Adrenal gland (tissue), 5 donors: ENCODE measurements around the gene REEP3.

Source experiments
- CTCF ChIP-seq, 6 experiments: fragments of 450-650 bp in 4 of 6; fragments of 200-600 bp in 2 of 6; sonication (generic) in 1 of 6; IDR thresholded peaks; 1 replicate in 5 of 6; 2 replicates in 1 of 6; pipeline versions ENCODE4 v1.5.1 to v1.8.0; 2016 to 2021; ENCODE audit warnings: antibody characterized with exemption in 6 of 6, mild to moderate bottlenecking in 2 of 6, moderate library complexity in 1 of 6
- POLR2A ChIP-seq, 2 donors: fragments of 450-650 bp; IDR thresholded peaks; one replicate each; pipeline ENCODE4 v1.6.1; 2017; ENCODE audit warnings: antibody characterized with exemption in 2 of 2, mild to moderate bottlenecking in 2 of 2, moderate library complexity in 1 of 2
- donor health status: DM: no; HTN: no; CAD: no.

GRCh38 chr10:63627881-63628296 lies 106.7 kb downstream of the REEP3 start:
- TF ChIP-seq POLR2A (IDR thresholded peaks at IDR 0.05) (no peak), CTCF (IDR thresholded peaks at IDR 0.05) (no peak)
